Upper lobe of left lung (tissue), 4 donors: ENCODE data around the gene IPO11.

Experiments used
- EP300 ChIP-seq, 4 donors: sonication (generic); formaldehyde crosslinking; IDR thresholded peaks; one replicate each; pipeline ENCODE4 v1.5.1; 2017; ENCODE audit warnings: antibody characterized with exemption in 4 of 4, control low read depth in 2 of 4
- POLR2AphosphoS5 ChIP-seq, 2 donors: sonication (generic); formaldehyde crosslinking; IDR thresholded peaks; one replicate each; pipeline ENCODE4 v1.5.1; 2017; ENCODE audit warnings: antibody characterized with exemption in 2 of 2
- TF ChIP-seq, protein P1 (sequence below), 6 experiments: fragments of 450-650 bp in 4 of 6; fragments of 200-600 bp in 2 of 6; sonication (generic) in 2 of 6; IDR thresholded peaks; one replicate each; pipeline ENCODE4 v1.5.1; 2016 to 2019; ENCODE audit warnings: antibody characterized with exemption in 6 of 6

DNA sequence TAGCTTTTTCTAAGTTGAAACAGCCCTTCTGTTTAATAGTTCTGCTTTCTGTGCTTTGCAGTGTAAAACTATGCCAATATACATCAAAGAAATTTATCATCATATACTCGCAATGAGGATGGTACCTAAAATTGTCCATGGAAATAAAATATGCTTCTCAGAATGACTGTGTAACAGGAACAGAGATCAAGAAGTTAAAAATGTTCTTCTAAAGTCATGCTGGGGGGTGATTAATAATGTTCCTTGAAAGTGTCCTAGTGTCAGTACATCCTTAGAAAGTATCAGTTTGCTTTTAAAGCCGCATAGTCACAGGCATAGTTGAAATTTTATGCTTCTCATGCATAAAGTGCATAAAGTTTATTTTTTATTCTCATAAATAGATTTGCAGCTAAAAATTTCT, 162.0 kb downstream of the IPO11 start:
- TF ChIP-seq POLR2AphosphoS5 (IDR thresholded peaks at IDR 0.05) (no peak), EP300 (IDR thresholded peaks at IDR 0.05) (no peak)
- TF ChIP-seq, protein P1, sequence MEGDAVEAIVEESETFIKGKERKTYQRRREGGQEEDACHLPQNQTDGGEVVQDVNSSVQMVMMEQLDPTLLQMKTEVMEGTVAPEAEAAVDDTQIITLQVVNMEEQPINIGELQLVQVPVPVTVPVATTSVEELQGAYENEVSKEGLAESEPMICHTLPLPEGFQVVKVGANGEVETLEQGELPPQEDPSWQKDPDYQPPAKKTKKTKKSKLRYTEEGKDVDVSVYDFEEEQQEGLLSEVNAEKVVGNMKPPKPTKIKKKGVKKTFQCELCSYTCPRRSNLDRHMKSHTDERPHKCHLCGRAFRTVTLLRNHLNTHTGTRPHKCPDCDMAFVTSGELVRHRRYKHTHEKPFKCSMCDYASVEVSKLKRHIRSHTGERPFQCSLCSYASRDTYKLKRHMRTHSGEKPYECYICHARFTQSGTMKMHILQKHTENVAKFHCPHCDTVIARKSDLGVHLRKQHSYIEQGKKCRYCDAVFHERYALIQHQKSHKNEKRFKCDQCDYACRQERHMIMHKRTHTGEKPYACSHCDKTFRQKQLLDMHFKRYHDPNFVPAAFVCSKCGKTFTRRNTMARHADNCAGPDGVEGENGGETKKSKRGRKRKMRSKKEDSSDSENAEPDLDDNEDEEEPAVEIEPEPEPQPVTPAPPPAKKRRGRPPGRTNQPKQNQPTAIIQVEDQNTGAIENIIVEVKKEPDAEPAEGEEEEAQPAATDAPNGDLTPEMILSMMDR (IDR thresholded peaks at IDR 0.05), result no peak
